GM19372 (cell line): Measurements from ENCODE around the gene HS6ST2.

Experiments
- ATAC-seq: cut with Tn5 transposase; IDR thresholded peaks from one replicate; pipeline ENCODE4 v1.9.1; 2021; ENCODE audit warnings: mild to moderate bottlenecking, low read depth, moderate library complexity; ENCODE audit not compliant: unreplicated experiment

Gene HS6ST2

DNA sequence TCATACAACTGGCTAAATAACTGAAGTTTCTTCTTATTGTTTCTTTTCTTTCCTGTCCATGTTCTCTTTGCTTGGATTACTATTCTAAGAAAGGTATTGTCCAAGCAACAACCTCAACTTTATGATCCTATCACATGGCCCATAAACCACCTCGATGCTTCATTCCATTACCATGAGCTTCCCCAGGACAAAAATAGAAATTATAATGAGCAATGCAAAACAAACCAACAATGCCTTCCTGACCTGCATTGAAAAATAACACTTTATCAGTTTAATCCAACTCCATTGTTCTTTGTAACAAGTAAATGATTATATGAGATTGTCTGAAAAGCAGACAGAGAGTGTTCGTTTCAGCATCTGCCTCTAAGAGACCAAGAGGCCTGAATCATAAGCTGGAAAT is 148.8 kb downstream of the HS6ST2 start:
- no peak for ATAC-seq

- ATAC-seq: no peak
Measured at GRCh38 chrX:132807411-132808030, 150.9 kb downstream of the HS6ST2 start.

- ATAC-seq: no peak
Measured at GRCh38 chrX:132802033-132802432, 156.4 kb downstream of the HS6ST2 start.

DNA sequence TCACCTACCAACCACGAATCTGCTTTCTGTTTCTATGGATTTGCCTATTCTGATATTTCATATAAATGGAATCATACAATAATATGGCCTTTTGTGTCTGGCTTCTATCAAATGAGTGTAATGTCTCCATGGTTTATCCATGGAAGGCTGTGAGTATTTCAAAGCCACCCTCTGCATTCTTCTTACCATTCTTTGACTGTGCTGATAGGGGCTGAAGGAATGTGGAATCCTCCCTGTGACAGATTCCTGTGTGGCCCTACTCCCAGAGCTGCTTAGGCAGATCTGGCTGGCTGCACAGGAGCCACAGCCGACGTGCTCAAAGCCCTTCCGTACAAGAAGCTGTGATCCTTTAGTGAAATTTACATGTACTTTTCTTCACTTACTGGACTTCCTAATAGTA is 163.2 kb downstream of the HS6ST2 start:
- ATAC-seq: no peak

DNA sequence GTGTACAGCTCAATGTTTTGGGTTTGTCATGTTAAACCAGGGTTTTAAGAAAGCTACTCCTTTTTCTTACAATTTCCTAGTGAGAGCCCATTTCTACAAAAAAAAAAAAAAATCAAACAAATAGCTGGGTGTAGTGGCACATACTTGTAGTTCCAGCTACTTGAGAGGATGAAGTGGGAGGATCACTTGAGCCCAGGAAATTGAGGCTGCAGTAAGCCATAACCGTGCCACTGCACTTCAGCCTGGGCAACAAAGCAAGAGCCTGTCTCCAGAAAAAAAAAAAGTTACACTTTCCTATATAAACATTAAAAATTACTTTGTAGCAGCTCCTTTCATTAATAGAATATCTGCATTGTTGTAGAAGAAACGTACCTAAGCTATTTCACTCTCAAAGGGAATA is 166.7 kb downstream of the HS6ST2 start:
- no peak for ATAC-seq

DNA sequence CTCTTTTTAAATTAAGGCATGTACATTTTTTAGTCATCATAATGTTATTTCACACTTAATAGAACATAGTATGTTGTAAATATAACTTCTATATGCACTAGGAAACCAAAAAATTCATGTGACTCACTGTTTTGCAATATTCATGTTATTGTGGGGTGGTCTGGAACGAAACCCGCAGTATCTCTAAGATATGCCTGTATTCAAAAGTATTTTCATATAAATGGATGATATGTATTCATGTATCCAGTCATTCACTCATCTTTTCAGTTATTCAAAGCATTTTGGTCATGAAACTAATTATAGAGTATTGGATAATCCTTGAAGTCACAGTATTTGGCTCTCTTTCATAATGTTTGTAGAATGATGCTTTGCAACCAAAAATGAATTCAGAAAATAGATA is 168.1 kb downstream of the HS6ST2 start:
- ATAC-seq: no peak

DNA sequence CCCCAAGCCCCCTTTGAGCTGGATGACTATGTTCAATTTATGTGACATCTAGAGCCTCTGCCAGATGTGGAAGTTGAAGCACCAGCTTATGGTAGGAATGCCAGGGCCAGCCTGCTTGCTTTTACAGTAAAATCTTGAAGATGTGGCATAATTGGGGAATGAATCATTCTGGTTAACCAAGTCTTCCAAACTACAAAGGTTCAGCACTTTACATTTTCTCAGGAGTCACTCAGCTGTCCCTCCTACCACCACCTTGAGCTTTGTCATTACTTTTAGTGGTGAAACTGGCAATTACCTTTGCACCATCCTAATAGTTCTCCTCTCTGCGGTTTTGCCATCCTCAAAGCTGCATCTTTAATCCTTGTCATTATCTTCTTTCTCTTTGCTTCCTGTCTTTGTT is 172.2 kb downstream of the HS6ST2 start:
- ATAC-seq: no peak

DNA sequence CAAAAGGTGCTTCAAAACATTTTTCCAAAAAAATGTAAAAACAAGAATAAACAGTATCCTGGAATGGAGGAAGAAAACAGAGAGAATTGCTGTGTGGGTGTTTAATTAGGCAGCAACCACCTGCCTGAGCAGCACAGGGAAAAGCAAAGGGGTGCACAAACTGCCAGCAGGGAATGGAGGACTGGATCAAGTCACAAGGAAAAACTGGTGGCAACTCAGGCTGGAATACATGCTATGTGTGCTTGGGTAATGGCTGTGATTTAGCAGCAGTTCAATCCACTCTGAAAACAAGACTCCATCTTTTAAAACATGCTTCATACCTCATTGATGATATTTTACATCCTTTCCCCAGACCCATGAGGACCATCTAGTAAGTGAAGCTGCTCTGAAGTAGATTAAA is 179.5 kb downstream of the HS6ST2 start:
- ATAC-seq: no peak

GRCh38 chrX:132776486-132777210 is 181.8 kb downstream of the HS6ST2 start:
- no peak for ATAC-seq

GRCh38 chrX:132775263-132775823 is 183.1 kb downstream of the HS6ST2 start:
- no peak for ATAC-seq

DNA sequence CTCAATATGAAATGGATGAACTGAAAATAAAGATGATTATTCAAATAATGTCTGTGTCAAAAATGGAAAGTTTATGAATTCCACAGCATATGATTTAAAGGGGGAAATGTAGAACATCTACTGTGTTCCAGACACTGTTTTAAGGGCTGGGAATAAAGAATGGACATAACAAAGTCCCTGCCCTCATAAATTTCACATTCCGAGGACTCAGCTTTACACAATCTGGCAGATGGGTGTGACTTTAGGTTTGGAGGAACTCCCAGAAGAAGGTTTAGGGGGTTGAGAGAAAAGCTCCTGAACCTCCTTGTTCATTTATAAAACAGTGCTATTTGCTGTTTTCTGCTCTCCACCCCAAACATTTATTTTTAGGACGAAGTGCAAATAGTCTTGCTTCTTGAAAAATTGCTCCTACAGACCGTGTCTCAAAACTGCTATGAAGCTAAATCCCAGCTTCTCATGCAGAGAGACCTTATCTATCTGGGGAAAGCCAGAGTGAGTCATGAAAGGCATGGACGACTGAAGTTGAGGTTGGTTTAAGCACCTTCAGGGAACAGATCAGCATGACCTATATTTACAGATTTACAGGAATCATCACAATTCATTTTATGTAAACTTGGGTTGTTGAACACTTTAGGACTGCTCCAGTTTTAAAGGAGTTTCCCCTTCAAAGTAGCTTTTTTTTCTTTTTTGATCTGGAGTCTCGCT is 184.3 kb downstream of the HS6ST2 start:
- no peak for ATAC-seq

DNA sequence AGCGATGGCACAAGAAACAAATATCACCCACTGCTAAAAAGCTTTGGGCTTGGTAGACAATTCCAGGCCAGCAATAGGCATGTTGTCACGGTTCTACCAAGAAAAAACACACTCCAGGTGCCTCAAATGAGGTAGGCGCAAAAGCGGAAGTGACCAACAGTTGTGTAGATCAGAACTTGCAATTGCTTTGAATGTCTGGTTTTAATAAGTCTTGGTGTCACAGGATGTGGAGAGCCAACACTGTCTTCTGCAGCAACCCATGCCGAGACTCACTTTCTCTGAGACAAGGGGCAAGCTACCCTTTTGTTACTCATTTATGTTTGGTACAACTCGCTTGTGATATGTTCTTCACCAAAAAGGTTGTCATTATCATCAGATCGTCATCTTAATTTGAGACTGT is 188.8 kb downstream of the HS6ST2 start:
- no peak for ATAC-seq

DNA sequence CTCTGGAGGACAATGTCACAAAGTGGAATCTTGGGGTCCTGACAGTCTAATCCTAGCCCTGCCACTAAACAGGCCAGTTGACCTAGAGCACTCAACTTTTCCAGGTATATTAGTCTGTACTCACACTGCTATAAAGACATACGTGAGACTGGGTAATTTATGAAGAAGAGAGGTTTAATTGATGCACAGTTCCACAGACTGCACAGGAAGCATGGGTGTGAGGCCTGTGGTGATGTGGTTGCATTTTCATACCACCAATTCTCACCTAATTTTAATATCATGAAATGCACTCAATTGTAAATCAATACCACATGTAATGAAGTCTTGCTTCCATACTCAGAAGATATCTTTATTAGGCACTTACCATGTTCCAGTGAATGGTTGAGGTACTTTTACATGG is 192.0 kb downstream of the HS6ST2 start:
- ATAC-seq: no peak

DNA sequence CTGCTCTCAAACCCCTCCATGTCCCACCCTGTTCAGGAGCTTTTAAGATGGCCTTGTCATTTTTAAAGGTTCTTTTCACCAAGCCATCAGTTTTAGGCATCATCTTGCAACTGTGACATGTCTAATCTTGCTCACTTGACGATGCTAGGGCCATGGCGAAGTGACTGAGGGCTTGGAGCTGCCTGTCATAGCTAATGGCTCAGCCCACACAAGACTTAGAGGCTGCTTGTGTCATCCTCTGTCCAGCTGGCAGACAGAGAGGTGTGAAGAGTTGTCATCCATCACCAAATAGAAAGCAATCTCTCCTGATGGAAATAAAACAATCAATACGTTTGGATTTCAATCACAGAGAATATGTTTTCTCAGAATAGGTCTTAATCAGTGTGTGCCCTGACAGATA is 194.9 kb downstream of the HS6ST2 start:
- no peak for ATAC-seq

DNA sequence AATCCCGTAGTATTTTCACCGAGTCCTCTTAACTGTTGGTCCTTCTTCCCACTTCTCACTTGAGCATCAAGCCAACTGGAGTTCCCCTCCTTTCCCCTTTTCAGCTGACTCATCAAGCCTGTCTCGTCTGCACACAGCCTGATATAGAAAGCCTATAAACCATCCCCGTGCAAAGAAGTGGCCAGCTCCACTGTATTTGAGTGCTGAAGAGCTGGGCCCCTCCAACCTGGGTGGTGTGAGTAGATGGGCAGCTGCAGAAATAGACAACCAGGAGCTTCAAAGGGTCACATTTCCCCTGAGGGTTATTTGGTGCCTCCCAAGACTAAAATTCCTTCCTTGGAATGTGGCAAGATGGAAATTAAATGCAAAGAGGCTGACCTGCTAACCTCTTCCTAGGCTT is 199.7 kb downstream of the HS6ST2 start:
- ATAC-seq: no peak

DNA sequence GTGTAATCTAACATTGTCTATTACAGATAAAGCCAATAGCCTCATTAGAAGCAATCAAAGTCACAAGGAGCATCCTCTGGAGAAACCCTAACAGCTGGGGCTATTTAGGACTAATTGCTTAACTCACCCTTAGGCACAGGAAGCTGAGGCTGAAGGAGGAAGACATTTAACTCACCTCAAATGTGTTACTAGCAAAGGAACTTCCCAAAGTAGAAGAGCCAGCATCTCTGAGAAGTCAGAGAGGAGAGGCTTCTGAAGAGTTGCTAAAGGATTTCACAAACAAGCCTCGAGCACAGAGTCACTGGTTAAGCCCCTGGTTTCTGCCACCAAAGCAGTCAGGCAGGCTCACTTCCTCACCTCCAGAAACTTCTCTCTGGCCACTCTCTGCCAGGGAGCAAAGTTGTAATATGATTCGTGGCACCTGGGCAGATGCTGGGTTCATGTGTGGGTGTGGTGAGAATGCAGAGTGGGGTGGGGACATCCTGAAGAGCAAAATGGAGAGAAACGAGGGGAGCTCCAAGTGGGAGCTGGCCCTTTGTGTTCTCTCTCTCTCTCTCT is 201.3 kb downstream of the HS6ST2 start:
- ATAC-seq: no peak

DNA sequence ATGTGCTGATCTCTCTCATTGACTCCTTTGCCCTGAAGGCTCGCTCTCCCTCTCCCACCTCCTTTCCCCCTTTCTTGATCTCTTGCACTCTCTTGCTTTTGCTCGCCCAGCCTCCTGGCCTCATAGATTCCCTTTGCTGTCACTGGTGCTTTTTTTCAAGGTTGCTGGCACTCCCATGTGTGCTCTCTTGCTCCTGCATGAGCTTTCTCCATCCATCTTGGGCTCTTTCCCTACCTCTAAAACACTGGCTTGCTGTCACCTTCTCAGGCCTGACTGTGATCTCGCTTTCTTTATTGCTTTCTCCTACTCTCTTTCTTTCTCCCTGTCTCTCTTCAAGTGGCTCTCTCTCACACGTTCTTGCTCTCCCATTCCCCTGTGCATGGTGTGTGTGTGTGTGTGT is 202.0 kb downstream of the HS6ST2 start:
- no peak for ATAC-seq

- ATAC-seq: no peak
Measured at GRCh38 chrX:132751063-132751690, 207.3 kb downstream of the HS6ST2 start.

GRCh38 chrX:132750331-132751062 is 207.9 kb downstream of the HS6ST2 start:
- no peak for ATAC-seq

- no peak for ATAC-seq
Measured at GRCh38 chrX:132749406-132749805, 209.0 kb downstream of the HS6ST2 start.
